ENCODE results near the gene PLCG2. TPM values are rescaled to one million over a fixed set of nuclear protein-coding genes. Genes with fewer than 3 reads are reported as not detected.

The PLCG2 gene
- total and polyA plus RNA-seq, 2 of the 8 experiments (the other 6 are each of a cell fraction or from before 2014, with no cell fraction given) = 6.1 to 6.9 TPM

DNA sequence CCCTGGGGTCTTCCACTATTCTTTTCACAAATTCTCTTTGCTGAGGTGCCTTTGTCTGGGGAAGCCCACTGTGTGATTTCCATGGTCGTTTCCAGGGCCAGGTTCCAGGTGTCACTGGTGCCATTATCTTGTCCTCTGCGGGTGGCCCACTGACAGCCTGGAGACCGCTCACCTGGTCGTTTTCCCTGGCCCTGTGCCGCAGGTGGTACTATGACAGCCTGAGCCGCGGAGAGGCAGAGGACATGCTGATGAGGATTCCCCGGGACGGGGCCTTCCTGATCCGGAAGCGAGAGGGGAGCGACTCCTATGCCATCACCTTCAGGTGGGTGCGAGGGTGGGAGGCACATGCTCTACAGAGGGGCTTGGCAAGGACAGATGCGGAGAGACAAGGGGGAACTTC is 133.3 kb downstream of the PLCG2 start:
- FAIRE-seq (no peak), DNase-seq (ENCODE audit: low read depth in 1 of 2, low spot score in 2 of 2) (no peak)
- CTCF ChIA-PET (ENCODE audit: partially characterized antibody) = no interaction called here
- Histone ChIP-seq H3K23me2 (ENCODE audit: low read depth, low read length) (no peaks in the 10 kb centered on the region), H3K9me3 (ENCODE audit: insufficient read depth in 2 of 2, low read depth in 1 of 2, low read length in 1 of 2) (no peaks in the 10 kb centered on the region), H2BK12ac (ENCODE audit: low read depth, low read length) (no peak overlapping the region), H3K27ac (ENCODE audit: low read depth, low read length) (no peak overlapping the region), H3K18ac (ENCODE audit: extremely low read depth, low read length) (no peak overlapping the region), H4K5ac (ENCODE audit: insufficient read length, low read depth, low read length) (no peak overlapping the region), H2AFZ (ENCODE audit: low read length) (no peak overlapping the region), H3K4ac (replicated peaks; ENCODE audit: insufficient read length, low read depth, low read length) (no peak overlapping the region), H2AK5ac (ENCODE audit: low read depth, low read length) (no peak overlapping the region), H2BK15ac (ENCODE audit: low read length) (no peak overlapping the region), H3K23ac (ENCODE audit: insufficient read length) (no peak overlapping the region), H3K9ac (replicated peaks in 1 of 4; ENCODE audit: extremely low read depth in 1 of 4, low read depth in 3 of 4, low read length in 3 of 4) (no peak overlapping the region), H2BK120ac (replicated peaks; ENCODE audit: low read depth, low read length) (no peak overlapping the region), H3K79me2 (ENCODE audit: control insufficient read depth in 1 of 2, insufficient read depth in 2 of 2, low read length in 2 of 2) (no peaks in the 10 kb centered on the region), H4K20me1 (replicated peaks in 1 of 2; ENCODE audit: control insufficient read depth in 1 of 2, insufficient read depth in 2 of 2, low read length in 2 of 2) (no peaks in the 10 kb centered on the region), H4K91ac (replicated peaks; ENCODE audit: insufficient read length, low read length) (no peak overlapping the region), H3K4me2 (ENCODE audit: insufficient read depth in 1 of 2, low read depth in 2 of 2, low read length in 2 of 2) (no peak overlapping the region), H3K79me1 (ENCODE audit: low read depth, low read length) (no peaks in the 10 kb centered on the region), H2BK5ac (ENCODE audit: low read depth, low read length) (no peak overlapping the region), H4K8ac (ENCODE audit: extremely low read depth, insufficient read depth, low read length) (no peak overlapping the region), H3K27me3 (replicated peaks in 1 of 4; ENCODE audit: control insufficient read depth in 3 of 4, extremely low read depth in 1 of 4, insufficient read depth in 3 of 4, low read length in 3 of 4) (no peaks in the 10 kb centered on the region), H3K4me1 (replicated peaks in 1 of 4; ENCODE audit: control insufficient read depth in 3 of 4, insufficient read depth in 4 of 4, low read length in 3 of 4) (peaks cover 0 to 3% (median 0%) of the 10 kb centered on the region in 4 experiments; a peak in 1 of 7 replicates), H3K4me3 (ENCODE audit: extremely low read depth in 1 of 4, insufficient read depth in 2 of 4, low read depth in 3 of 4, low read length in 4 of 4) (no peak overlapping the region), H3K56ac (replicated peaks; ENCODE audit: insufficient read length, low read depth, low read length) (no peak overlapping the region), H3K14ac (ENCODE audit: insufficient read length) (no peak overlapping the region), H3K36me3 (ENCODE audit: control insufficient read depth in 2 of 4, insufficient read depth in 4 of 4, low read length in 3 of 4) (no peaks in the 10 kb centered on the region), H2BK20ac (ENCODE audit: low read length) (no peak overlapping the region)
- TF ChIP-seq SIN3A (conservative IDR thresholded peaks at IDR 0.05 in 1 of 2, IDR thresholded peaks at IDR 0.05 in 1 of 2; ENCODE audit: low read depth in 1 of 2, low read length in 2 of 2) = no peak
- TF ChIP-seq SP1 (IDR thresholded peaks at IDR 0.05; ENCODE audit: low read depth, low read length) = no peak
- TF ChIP-seq YY1 (IDR thresholded peaks at IDR 0.05; ENCODE audit: low read depth, low read length) = no peak
- no peak for TF ChIP-seq TBP (IDR thresholded peaks at IDR 0.05; ENCODE audit: low read depth, low read length)
- no peak for TF ChIP-seq KDM1A (IDR thresholded peaks at IDR 0.05; ENCODE audit: borderline replicate concordance, low read length)
- TF ChIP-seq GABPA (IDR thresholded peaks at IDR 0.05; ENCODE audit: borderline replicate concordance, insufficient read depth, low read length) = no peak
- TF ChIP-seq BRCA1 (IDR thresholded peaks at IDR 0.05; ENCODE audit: low read depth, low read length) = no peak
- POLR2A ChIA-PET (ENCODE audit: partially characterized antibody) = no interaction called here
- 82% methylated on average over 14 of the region's 14 CpGs; no CpG with 5 or more reads in 1 of the 2 experiments for WGBS, 2 experiments (ENCODE audit: extremely low coverage in 1 of 2, insufficient coverage in 1 of 2, insufficient read length in 1 of 2, insufficient replicate concordance in 2 of 2, low coverage in 1 of 2, low lambda C conversion rate in 2 of 2, missing lambda C conversion rate in 1 of 2)
